Neural progenitor cell (in vitro differentiated cells): ENCODE measurements around the gene NOTCH3.

Experiments used
- CTCF ChIP-seq: fragments of 200-600 bp; sonication (generic); IDR thresholded peaks from 2 replicates; pipeline ENCODE4 v1.5.1; 2017; ENCODE audit warnings: antibody characterized with exemption, mild to moderate bottlenecking
- EZH2 ChIP-seq: fragments of 200-600 bp; sonication (generic); IDR thresholded peaks from 2 replicates; pipeline ENCODE4 v1.6.1; 2017; ENCODE audit warnings: antibody characterized with exemption, mild to moderate bottlenecking, moderate library complexity
- EZH2phosphoT487 ChIP-seq: fragments of 200-600 bp; sonication (generic); IDR thresholded peaks from 2 replicates; pipeline ENCODE4 v1.6.1; 2017; ENCODE audit warnings: antibody characterized with exemption

GRCh38 chr19:15159251-15159650, 41.5 kb downstream of the NOTCH3 start:
- TF ChIP-seq CTCF = no peak
- TF ChIP-seq EZH2 = no peak
- TF ChIP-seq EZH2phosphoT487 = no peak
